CD8-positive, alpha-beta memory T cell (primary cell): ENCODE results near the gene RTN4RL1. TPM values are rescaled to one million over a fixed set of nuclear protein-coding genes. Genes with fewer than 3 reads are reported as not detected.

ENCODE experiments used
- CTCF ChIA-PET: fragments of 350-600 bp; sonication (Branson Sonifier 250); formaldehyde crosslinking; loops from one replicate; lab custom pipeline; 2021; ENCODE audit warnings: antibody characterized with exemption; lab: Charles Lee
- POLR2A ChIA-PET: fragments of 350-600 bp; sonication (Branson Sonifier 250); formaldehyde crosslinking; loops from one replicate; lab custom pipeline; 2021; ENCODE audit warnings: antibody characterized with exemption; lab: Charles Lee
- DNase-seq, 5 donors: peaks; one replicate each; pipeline versions ENCODE4 v3.0.0 to v3.0.0-alpha.2; 2020 to 2022; ENCODE audit warnings: mixed read lengths in 1 of 5
- H3K27ac ChIP-seq: one replicate; pipeline ENCODE4 v1.7.0; 2013; ENCODE audit warnings: low read depth, mild to moderate bottlenecking, low read length, moderate library complexity
- H3K27me3 ChIP-seq: 2 replicates; pipeline ENCODE4 v1.7.0; 2013; ENCODE audit warnings: low read length, mild to moderate bottlenecking; ENCODE audit not compliant: insufficient read depth, poor library complexity, severe bottlenecking
- H3K36me3 ChIP-seq: 2 replicates; pipeline ENCODE4 v1.7.0; 2013; ENCODE audit warnings: mild to moderate bottlenecking, low read length, moderate library complexity; ENCODE audit not compliant: insufficient read depth
- H3K4me1 ChIP-seq: 2 replicates; pipeline ENCODE4 v1.7.0; 2013; ENCODE audit warnings: mild to moderate bottlenecking, low read length, moderate library complexity; ENCODE audit not compliant: insufficient read depth
- H3K4me3 ChIP-seq: 2 replicates; pipeline ENCODE4 v1.7.0; 2013; ENCODE audit warnings: mild to moderate bottlenecking, low read length
- H3K9me3 ChIP-seq: 2 replicates; pipeline ENCODE4 v1.7.0; 2013; ENCODE audit warnings: mild to moderate bottlenecking, low read length
- H3K27ac Mint-ChIP-seq, 8 donors: one replicate each; pipeline ENCODE4 v1.8.0; 2020 to 2021; ENCODE audit warnings: mixed read lengths in 8 of 8, mild to moderate bottlenecking in 6 of 8, inconsistent platforms in 3 of 8, moderate library complexity in 3 of 8
- H3K27me3 Mint-ChIP-seq, 2 donors: one replicate each; pipeline ENCODE4 v1.8.0; 2020 to 2021; ENCODE audit warnings: mixed read lengths in 2 of 2, mild to moderate bottlenecking in 1 of 2, moderate library complexity in 1 of 2
- H3K36me3 Mint-ChIP-seq, 3 donors: one replicate each; pipeline ENCODE4 v1.8.0; 2020 to 2021; ENCODE audit warnings: mixed read lengths in 3 of 3, inconsistent platforms in 1 of 3, mild to moderate bottlenecking in 1 of 3
- H3K4me1 Mint-ChIP-seq, 3 donors: one replicate each; pipeline ENCODE4 v1.8.0; 2020 to 2021; ENCODE audit warnings: mixed read lengths in 3 of 3, inconsistent platforms in 1 of 3, mild to moderate bottlenecking in 1 of 3
- H3K4me3 Mint-ChIP-seq, 7 donors: one replicate each; pipeline ENCODE4 v1.8.0; 2020 to 2021; ENCODE audit warnings: mixed read lengths in 7 of 7, mild to moderate bottlenecking in 6 of 7, moderate library complexity in 4 of 7, inconsistent platforms in 2 of 7
- H3K9me3 Mint-ChIP-seq, 5 donors: one replicate each; pipeline ENCODE4 v1.8.0; 2020 to 2022; ENCODE audit warnings: mixed read lengths in 5 of 5, mild to moderate bottlenecking in 3 of 5, moderate library complexity in 2 of 5, inconsistent platforms in 1 of 5
- polyA plus RNA-seq: library from polyadenylated mRNA; unstranded; fragments of 300-500 nt; fragmentation: Illumina TruSeq; gene quantifications from one replicate; pipeline ENCODE4 v1.2.3, GENCODE V29; 2021
- total RNA-seq, 2 experiments: library from RNA; stranded (reverse); gene quantifications; one replicate each; pipeline ENCODE4 v1.2.3, GENCODE V29; 2021

RTN4RL1 gene
- total and polyA plus RNA-seq, 3 experiments from 2014 or later = 0.32 to 1.2 (median 1.0) TPM

DNA sequence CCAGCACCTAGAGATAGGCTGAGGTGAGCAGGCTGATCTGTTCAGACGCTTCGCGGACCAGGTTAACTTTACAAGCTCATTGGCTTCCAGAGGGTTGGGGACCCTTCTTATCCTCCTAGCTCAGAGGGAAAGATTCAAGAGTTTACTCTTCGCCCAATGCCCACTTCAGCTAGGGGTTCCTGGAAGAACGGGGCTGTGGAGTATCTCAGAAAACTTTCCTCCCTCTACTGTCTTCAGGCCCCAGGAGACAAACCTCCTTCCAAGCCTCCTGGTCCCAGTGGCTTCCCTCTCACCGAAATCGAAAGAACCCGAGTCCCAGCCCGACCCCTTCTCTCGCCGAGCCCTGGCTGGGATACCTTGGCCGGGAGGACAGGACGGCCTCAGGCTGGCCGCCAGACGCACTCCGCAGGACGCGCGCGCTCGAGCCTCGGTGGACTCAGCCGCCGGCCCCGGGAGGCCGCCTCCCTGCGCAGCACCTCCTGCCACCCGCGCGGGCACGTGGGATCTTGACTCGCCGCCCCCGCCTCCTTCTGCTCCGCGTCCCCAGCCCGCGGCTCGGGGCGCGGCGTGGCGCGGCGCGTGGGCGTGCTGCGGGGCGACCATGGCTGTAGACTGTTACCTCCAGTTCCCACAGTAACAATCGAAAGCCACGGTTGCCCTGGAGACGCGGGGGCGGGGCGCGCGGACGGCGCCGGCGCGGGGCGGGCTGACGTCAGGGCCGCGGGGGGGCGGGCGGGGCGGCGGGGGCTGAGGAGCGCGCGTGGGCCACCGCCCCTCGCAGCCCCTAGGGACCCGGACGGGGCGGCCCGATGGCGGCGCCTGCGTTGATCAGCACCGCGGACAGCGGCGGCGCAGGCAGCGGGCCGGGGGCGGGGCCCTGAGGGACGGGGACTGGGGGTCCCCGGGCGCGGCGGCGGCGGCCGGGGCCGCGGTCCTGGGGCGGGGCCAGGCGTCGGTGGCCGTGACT is 24.5 kb upstream of the RTN4RL1 start:
- CTCF ChIA-PET = interaction anchor here (0.8 kb wide), 1 partner anchor 195 kb away, joined by 3 read pairs; no protein-coding TSS in a partner anchor
- peaks cover 20 to 36% (median 22%) of the 10 kb centered on the region in 3 donors for H3K4me1 Mint-ChIP-seq
- H3K4me3 ChIP-seq = peak overlapping the region; percentile 69
- H3K27me3 ChIP-seq = no peaks in the 10 kb centered on the region
- DNase-seq = peak; percentile 88 to 95 (median 90)
- peak overlapping the region; percentile 60 for H3K27ac ChIP-seq
- peaks cover 0 to 2% of the 10 kb centered on the region in 2 donors for H3K27me3 Mint-ChIP-seq
- no peaks in the 10 kb centered on the region for H3K36me3 ChIP-seq
- peak overlapping the region; percentile 46 to 85 (median 57) for H3K27ac Mint-ChIP-seq
- peaks cover 24% of the 10 kb centered on the region for H3K4me1 ChIP-seq
- POLR2A ChIA-PET = interaction anchor here (1.0 to 1.3 kb wide), 2 partner anchors 26 to 195 kb away, joined by 3 read pairs; no protein-coding TSS in a partner anchor
- no peaks in the 10 kb centered on the region for H3K9me3 ChIP-seq
- H3K36me3 Mint-ChIP-seq = peaks cover 0 to 2% (median under 1%) of the 10 kb centered on the region in 3 donors
- H3K4me3 Mint-ChIP-seq = peak overlapping the region; percentile 63 to 82 (median 77)
- H3K9me3 Mint-ChIP-seq = no peaks in the 10 kb centered on the region

DNA sequence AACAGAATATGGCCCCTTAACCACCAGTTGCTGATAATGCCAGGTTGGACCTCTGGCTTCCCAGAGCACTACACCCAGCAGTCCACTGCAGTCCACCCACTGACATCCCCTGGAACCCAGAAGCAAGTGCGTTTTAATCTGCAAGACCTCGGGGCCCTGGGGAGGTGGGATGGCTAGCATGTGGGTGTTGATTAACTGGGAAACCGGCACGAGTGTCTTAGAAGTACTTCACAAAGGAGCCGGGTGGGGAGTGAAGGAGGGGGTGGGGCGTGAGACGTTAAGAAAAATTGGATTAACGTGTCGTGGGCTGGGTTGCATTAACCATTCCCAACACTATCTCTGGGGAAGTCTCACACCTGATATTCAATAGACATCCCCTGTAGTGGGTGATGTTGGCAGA is 23.7 kb upstream of the RTN4RL1 start:
- H3K4me3 ChIP-seq = no peak overlapping the region
- peaks cover 0 to 6% (median 2%) of the 10 kb centered on the region in 3 donors for H3K36me3 Mint-ChIP-seq
- ChIA-PET POLR2A (no interaction called here), CTCF (no interaction called here)
- no peaks in the 10 kb centered on the region for H3K9me3 ChIP-seq
- H3K4me3 Mint-ChIP-seq = peak overlapping the region; percentile 27 to 78 (median 75)
- H3K4me1 ChIP-seq = peaks cover 18% of the 10 kb centered on the region
- no peak for DNase-seq
- peak overlapping the region in 6 of 8 donors; percentile 46 to 85 (median 57) for H3K27ac Mint-ChIP-seq
- no peaks in the 10 kb centered on the region for H3K27me3 ChIP-seq
- no peaks in the 10 kb centered on the region for H3K36me3 ChIP-seq
- H3K27me3 Mint-ChIP-seq = peaks cover 0 to 2% of the 10 kb centered on the region in 2 donors
- H3K9me3 Mint-ChIP-seq = no peaks in the 10 kb centered on the region
- H3K4me1 Mint-ChIP-seq = peaks cover 19 to 29% (median 22%) of the 10 kb centered on the region in 3 donors
- H3K27ac ChIP-seq = no peak overlapping the region

DNA sequence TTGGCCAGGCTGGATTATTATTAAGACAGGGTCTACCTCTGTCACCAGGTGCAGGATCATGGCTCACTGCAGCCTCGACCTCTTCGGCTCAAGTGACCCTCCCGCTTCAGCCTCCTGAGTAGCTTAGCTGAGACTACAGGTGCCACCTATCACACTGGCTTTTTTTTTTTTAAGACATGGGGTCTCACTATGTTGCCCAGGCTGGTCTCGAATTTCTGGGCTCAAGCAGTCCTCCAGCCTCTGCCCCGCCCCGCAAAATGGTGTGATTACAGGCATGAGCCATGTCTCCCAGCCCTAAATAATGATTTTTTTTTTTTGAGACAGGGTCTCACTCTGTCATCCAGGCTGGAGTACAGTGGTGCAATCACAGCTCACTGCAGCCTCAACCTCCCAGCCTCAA is 22.5 kb upstream of the RTN4RL1 start:
- Histone ChIP-seq H3K27ac (no peak overlapping the region), H3K4me1 (peaks cover 22% of the 10 kb centered on the region), H3K4me3 (no peak overlapping the region), H3K9me3 (no peaks in the 10 kb centered on the region), H3K36me3 (peaks cover 9% of the 10 kb centered on the region), H3K27me3 (no peaks in the 10 kb centered on the region)
- ChIA-PET CTCF (interaction anchor here (1.5 to 1.8 kb wide), 2 partner anchors 10 to 198 kb away, joined by 6 to 7 read pairs; no protein-coding TSS in a partner anchor), POLR2A (no interaction called here)
- Mint-ChIP-seq H3K4me1 (peaks cover 19 to 33% (median 25%) of the 10 kb centered on the region in 3 donors), H3K9me3 (no peaks in the 10 kb centered on the region), H3K4me3 (no peak overlapping the region), H3K36me3 (peaks cover 0 to 17% (median 5%) of the 10 kb centered on the region in 3 donors), H3K27me3 (peaks cover 0 to 2% of the 10 kb centered on the region in 2 donors), H3K27ac (no peak overlapping the region)
- DNase-seq = no peak

DNA sequence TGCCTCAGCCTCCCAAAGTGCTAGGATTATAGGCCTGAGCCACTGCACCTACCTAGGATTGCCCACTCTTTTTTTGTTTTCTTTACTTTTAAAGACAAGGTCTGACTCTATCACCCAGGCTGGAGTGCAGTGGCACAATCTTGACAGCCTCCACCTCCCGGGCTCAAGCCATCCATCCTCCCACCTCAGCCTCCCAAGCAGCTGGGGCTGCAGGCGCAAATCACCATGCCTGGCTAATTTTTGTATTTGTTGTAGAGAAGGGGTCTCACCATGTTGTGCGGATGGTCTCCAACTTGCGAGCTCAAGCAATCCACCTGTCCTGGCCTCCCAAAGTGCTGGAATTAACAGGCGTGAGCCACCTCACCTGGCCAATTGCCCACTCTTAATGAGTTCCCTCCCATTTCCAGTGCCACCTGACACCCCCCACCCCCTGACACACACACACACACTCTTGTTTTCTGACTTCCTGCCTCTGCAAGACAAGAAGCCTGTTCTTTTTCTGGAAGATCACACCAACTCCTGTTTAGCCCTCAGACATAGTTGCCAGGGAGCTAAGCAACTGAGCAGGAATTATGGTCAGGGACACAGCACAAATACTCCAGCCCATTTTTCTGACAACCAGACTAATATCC is 19.2 kb upstream of the RTN4RL1 start:
- DNase-seq = no peak
- Histone ChIP-seq H3K9me3 (no peaks in the 10 kb centered on the region), H3K36me3 (peaks cover 9% of the 10 kb centered on the region), H3K4me1 (peaks cover 29% of the 10 kb centered on the region), H3K4me3 (no peak overlapping the region), H3K27ac (no peak overlapping the region), H3K27me3 (no peaks in the 10 kb centered on the region)
- peaks cover 0 to 6% of the 10 kb centered on the region in 2 donors for H3K27me3 Mint-ChIP-seq
- H3K4me1 Mint-ChIP-seq = peaks cover 16 to 37% (median 23%) of the 10 kb centered on the region in 3 donors
- no peaks in the 10 kb centered on the region for H3K9me3 Mint-ChIP-seq
- peaks cover 0 to 32% (median 7%) of the 10 kb centered on the region in 3 donors for H3K36me3 Mint-ChIP-seq
- H3K4me3 Mint-ChIP-seq = peak overlapping the region in 3 of 7 donors; percentile 32 to 97 (median 73)
- POLR2A ChIA-PET = interaction anchor here (0.7 to 1.2 kb wide), 3 partner anchors 11 to 528 kb away, joined by 3 to 4 read pairs (median 4); partner anchors contain the start of genes HIC1 and INPP5K
- CTCF ChIA-PET = interaction anchor here (0.7 to 2.7 kb wide), 3 partner anchors 9 to 200 kb away, joined by 3 to 7 read pairs (median 3); no protein-coding TSS in a partner anchor
- H3K27ac Mint-ChIP-seq = peak overlapping the region in 6 of 8 donors; percentile 17 to 86 (median 52)

DNA sequence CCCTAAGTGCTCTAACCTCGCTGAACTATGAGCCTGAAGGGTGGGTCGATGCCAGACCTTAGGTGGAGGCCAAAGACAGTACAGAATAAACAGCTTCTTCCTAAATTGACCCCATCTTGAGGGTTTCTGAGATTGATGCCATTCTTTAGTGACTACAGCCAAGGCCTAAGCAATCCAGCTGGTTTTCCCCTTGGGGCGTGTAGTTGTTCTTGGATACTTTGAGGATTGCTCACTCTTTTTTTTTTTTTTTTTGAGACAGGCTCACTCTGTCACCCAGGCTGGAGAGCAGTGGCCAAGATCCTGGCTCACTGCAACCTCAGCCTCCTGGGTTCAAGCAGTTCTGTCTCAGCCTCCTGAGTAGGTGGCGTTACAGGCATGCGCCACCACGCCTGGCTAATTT is 18.7 kb upstream of the RTN4RL1 start:
- DNase-seq = no peak
- H3K9me3 Mint-ChIP-seq = no peaks in the 10 kb centered on the region
- ChIA-PET CTCF (interaction anchor here (2.7 kb wide), 1 partner anchor 201 kb away, joined by 7 read pairs; no protein-coding TSS in a partner anchor), POLR2A (no interaction called here)
- H3K4me1 ChIP-seq = peaks cover 23% of the 10 kb centered on the region
- peak overlapping the region; percentile 63 to 98 (median 95) for H3K27ac Mint-ChIP-seq
- peaks cover 0 to 32% (median 7%) of the 10 kb centered on the region in 3 donors for H3K36me3 Mint-ChIP-seq
- H3K36me3 ChIP-seq = peaks cover 9% of the 10 kb centered on the region
- peaks cover 0 to 4% of the 10 kb centered on the region in 2 donors for H3K27me3 Mint-ChIP-seq
- H3K4me3 ChIP-seq = no peak overlapping the region
- peak overlapping the region in 6 of 7 donors; percentile 89 to 97 (median 92) for H3K4me3 Mint-ChIP-seq
- H3K27me3 ChIP-seq = no peaks in the 10 kb centered on the region
- no peak overlapping the region for H3K27ac ChIP-seq
- no peaks in the 10 kb centered on the region for H3K9me3 ChIP-seq
- peaks cover 12 to 31% (median 19%) of the 10 kb centered on the region in 3 donors for H3K4me1 Mint-ChIP-seq

DNA sequence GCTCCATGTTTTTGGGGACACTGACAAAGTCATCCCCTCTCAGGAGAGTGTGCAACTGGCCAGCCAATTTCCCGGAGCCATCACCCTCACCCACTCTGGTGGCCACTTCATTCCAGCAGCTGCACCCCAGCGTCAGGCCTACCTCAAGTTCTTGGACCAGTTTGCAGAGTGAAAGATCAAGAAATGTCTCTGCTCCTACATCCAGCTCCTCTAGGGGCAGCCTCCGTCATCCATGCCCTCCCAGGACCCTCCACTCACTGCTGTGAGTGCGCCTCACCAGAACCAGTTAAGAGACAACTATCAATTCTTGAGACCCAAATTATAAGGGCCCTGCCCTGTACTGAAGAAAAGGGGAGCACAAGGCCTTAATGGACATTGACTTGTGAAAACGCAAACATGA is 17.8 kb upstream of the RTN4RL1 start:
- Mint-ChIP-seq H3K9me3 (no peaks in the 10 kb centered on the region), H3K27me3 (peaks cover 0 to 4% of the 10 kb centered on the region in 2 donors), H3K36me3 (peaks cover 0 to 39% (median 7%) of the 10 kb centered on the region in 3 donors), H3K4me1 (peaks cover 11 to 27% (median 15%) of the 10 kb centered on the region in 3 donors), H3K4me3 (peak overlapping the region; percentile 85 to 97 (median 90)), H3K27ac (peak overlapping the region; percentile 89 to 99 (median 98))
- peaks cover 9% of the 10 kb centered on the region for H3K36me3 ChIP-seq
- CTCF ChIA-PET = no interaction called here
- peaks cover 20% of the 10 kb centered on the region for H3K4me1 ChIP-seq
- H3K27ac ChIP-seq = no peak overlapping the region
- POLR2A ChIA-PET = no interaction called here
- H3K9me3 ChIP-seq = no peaks in the 10 kb centered on the region
- no peak for DNase-seq
- no peaks in the 10 kb centered on the region for H3K27me3 ChIP-seq
- no peak overlapping the region for H3K4me3 ChIP-seq

DNA sequence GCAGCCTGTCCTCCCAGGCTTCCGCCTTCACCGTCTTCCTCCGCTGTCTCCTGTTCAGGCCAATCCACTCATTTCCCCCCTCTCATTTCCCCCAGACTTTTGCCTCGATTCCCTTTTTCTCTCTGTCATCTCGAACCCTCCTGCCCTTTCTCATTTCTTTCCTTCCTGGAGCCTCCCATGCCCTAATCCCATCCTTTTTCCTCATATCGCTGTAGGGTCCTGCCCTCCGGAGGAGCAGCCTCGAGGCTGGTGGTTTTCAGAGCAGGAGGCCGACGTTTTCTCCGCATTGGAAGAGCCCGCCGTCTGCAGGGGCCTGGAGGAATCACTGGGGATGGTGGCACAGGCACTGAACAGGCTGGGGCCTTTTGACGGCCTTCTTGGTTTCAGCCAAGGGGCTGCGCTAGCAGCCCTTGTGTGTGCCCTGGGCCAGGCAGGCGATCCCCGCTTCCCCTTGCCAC is 17.3 kb upstream of the RTN4RL1 start:
- Mint-ChIP-seq H3K4me3 (peak overlapping the region; percentile 85 to 97 (median 90)), H3K27me3 (peaks cover 0 to 4% of the 10 kb centered on the region in 2 donors), H3K36me3 (peaks cover 0 to 44% (median 7%) of the 10 kb centered on the region in 3 donors), H3K27ac (peak overlapping the region; percentile 89 to 99 (median 98)), H3K9me3 (no peaks in the 10 kb centered on the region), H3K4me1 (peaks cover 11 to 27% (median 15%) of the 10 kb centered on the region in 3 donors)
- Histone ChIP-seq H3K36me3 (peaks cover 12% of the 10 kb centered on the region), H3K4me3 (peak overlapping the region; percentile 92), H3K27me3 (no peaks in the 10 kb centered on the region), H3K4me1 (peaks cover 20% of the 10 kb centered on the region), H3K9me3 (no peaks in the 10 kb centered on the region), H3K27ac (peak overlapping the region; percentile 93)
- CTCF ChIA-PET = interaction anchor here (1.0 to 1.8 kb wide), 2 partner anchors 9 to 374 kb away, joined by 3 to 4 read pairs; no protein-coding TSS in a partner anchor
- POLR2A ChIA-PET = interaction anchor here (1.5 kb wide), 1 partner anchor 11 kb away, joined by 3 read pairs; no protein-coding TSS in a partner anchor
- no peak for DNase-seq
